Sigmoid colon (tissue), 7 donors: ENCODE data around the gene TMEM37. TPM values are rescaled to one million over a fixed set of nuclear protein-coding genes. Genes with fewer than 3 reads are reported as not detected.

Experiments
- DNase-seq: peaks from one replicate; pipeline ENCODE4 v3.0.0-alpha.2; 2019
- H3K27ac ChIP-seq, 4 donors: fragments of 200-600 bp; sonication (generic); one replicate each; pipeline ENCODE4 v1.5.1; 2016 to 2019; ENCODE audit warnings: mild to moderate bottlenecking in 1 of 4
- H3K27me3 ChIP-seq, 3 donors: fragments of 200-600 bp; sonication (generic); one replicate each; pipeline ENCODE4 v1.5.1; 2019; ENCODE audit warnings: mild to moderate bottlenecking in 1 of 3
- H3K36me3 ChIP-seq, 4 donors: fragments of 200-600 bp; sonication (generic); one replicate each; pipeline ENCODE4 v1.5.1; 2016 to 2019
- H3K4me1 ChIP-seq, 4 donors: fragments of 200-600 bp; sonication (generic); one replicate each; pipeline ENCODE4 v1.5.1; 2017 to 2019
- H3K4me3 ChIP-seq, 4 donors: fragments of 200-600 bp; sonication (generic); one replicate each; pipeline ENCODE4 v1.5.1; 2017 to 2019; ENCODE audit warnings: mild to moderate bottlenecking in 2 of 4, moderate library complexity in 1 of 4
- H3K9me3 ChIP-seq, 4 donors: fragments of 200-600 bp in 3 of 4; sonication (generic) in 3 of 4; one replicate each; pipeline versions ENCODE4 v1.5.1 to v1.6.1; 2013 to 2019
- CTCF ChIP-seq, 4 experiments: fragments of 450-650 bp in 3 of 4; fragments of 200-600 bp in 1 of 4; IDR thresholded peaks; one replicate each; pipeline ENCODE4 v1.5.1; 2016 to 2019; ENCODE audit warnings: antibody characterized with exemption in 4 of 4, mild to moderate bottlenecking in 3 of 4, moderate library complexity in 2 of 4
- EP300 ChIP-seq, 4 donors: sonication (generic); formaldehyde crosslinking; IDR thresholded peaks; one replicate each; pipeline ENCODE4 v1.6.1; 2017; ENCODE audit warnings: antibody characterized with exemption in 4 of 4
- POLR2A ChIP-seq, 2 donors: fragments of 450-650 bp; IDR thresholded peaks; one replicate each; pipeline ENCODE4 v1.6.1; 2016; ENCODE audit warnings: antibody characterized with exemption in 2 of 2, mild to moderate bottlenecking in 2 of 2, moderate library complexity in 2 of 2
- POLR2AphosphoS5 ChIP-seq, 4 donors: sonication (generic); formaldehyde crosslinking; IDR thresholded peaks; one replicate each; pipeline ENCODE4 v1.6.1; 2017; ENCODE audit warnings: antibody characterized with exemption in 4 of 4
- WGBS, 2 donors: extraction: QIAGEN DNeasy Blood & Tissue Kit; methylation state at CpG; one replicate each; pipeline ENCODE4 v1.1.7; 2013; 5-methylcytosine and 5-hydroxymethylcytosine counted together
- intact Hi-C: fragments of 100-400 bp; cut with DNase I; formaldehyde crosslinking; loops from one replicate; pipeline ENCODE4 v1.15.1; 2023
- polyA plus RNA-seq, 3 donors: library from polyadenylated mRNA; stranded (reverse); fragments of 200-250 nt; gene quantifications; one replicate each; pipeline ENCODE4 v1.2.3, GENCODE V29; 2013
- total RNA-seq, 4 donors: library from RNA; depleted of rRNA; stranded (reverse); fragments of >200 nt; gene quantifications; one replicate each; pipeline ENCODE4 v1.1.0, GENCODE V29; 2016
- donor health status: healthy with polysubstance abuse.
- donor health status: Bipolar disorder and iron deficiency.
- donor health status: healthy.

Gene TMEM37
- total and polyA plus RNA-seq, 7 donors: 0.55 to 96.9 (median 6.1) TPM

GRCh38 chr2:119460076-119460475, 28.4 kb downstream of the TMEM37 start:
- Histone ChIP-seq H3K9me3 (no peaks in the 10 kb centered on the region), H3K27ac (no peak overlapping the region), H3K4me1 (no peaks in the 10 kb centered on the region), H3K36me3 (no peaks in the 10 kb centered on the region), H3K4me3 (no peak overlapping the region), H3K27me3 (no peaks in the 10 kb centered on the region)
- WGBS, 2 donors: 77 to 85% methylated on average over 2 of the region's 2 CpGs
- intact Hi-C loops: no loop called here
- no peak for DNase-seq
- TF ChIP-seq POLR2A (IDR thresholded peaks at IDR 0.05) (no peak), POLR2AphosphoS5 (IDR thresholded peaks at IDR 0.05) (no peak), EP300 (IDR thresholded peaks at IDR 0.05) (no peak), CTCF (IDR thresholded peaks at IDR 0.05) (no peak)

GRCh38 chr2:119461811-119462210, 30.2 kb downstream of the TMEM37 start:
- DNase-seq: peak; percentile 41
- Histone ChIP-seq H3K4me3 (no peak overlapping the region), H3K9me3 (no peaks in the 10 kb centered on the region), H3K36me3 (no peaks in the 10 kb centered on the region), H3K27ac (no peak overlapping the region), H3K27me3 (no peaks in the 10 kb centered on the region), H3K4me1 (no peaks in the 10 kb centered on the region)
- WGBS, 2 donors: 92% methylated on average over 5 of the region's 5 CpGs
- TF ChIP-seq POLR2A (IDR thresholded peaks at IDR 0.05) (no peak), CTCF (IDR thresholded peaks at IDR 0.05) (no peak), EP300 (IDR thresholded peaks at IDR 0.05) (no peak)
- intact Hi-C loops: no loop called here

- DNase-seq: peak; percentile 38
Measured at GRCh38 chr2:119462574-119462973, 30.9 kb downstream of the TMEM37 start.

GRCh38 chr2:119463136-119463535, 31.5 kb downstream of the TMEM37 start:
- Histone ChIP-seq H3K9me3 (no peaks in the 10 kb centered on the region), H3K27ac (no peak overlapping the region), H3K27me3 (no peaks in the 10 kb centered on the region), H3K36me3 (no peaks in the 10 kb centered on the region), H3K4me1 (no peaks in the 10 kb centered on the region), H3K4me3 (no peak overlapping the region)
- intact Hi-C loops: no loop called here
- 62 to 91% methylated on average over 4 of the region's 4 CpGs for WGBS, 2 donors
- TF ChIP-seq EP300 (IDR thresholded peaks at IDR 0.05): no peak
- TF ChIP-seq POLR2A (IDR thresholded peaks at IDR 0.05): no peak
- no peak for TF ChIP-seq POLR2AphosphoS5 (IDR thresholded peaks at IDR 0.05)
- no peak for TF ChIP-seq CTCF (IDR thresholded peaks at IDR 0.05)
- DNase-seq: peak; percentile 8

More at GRCh38 chr2:119462574-119462973, 30.9 kb downstream of the TMEM37 start:
- no peak overlapping the region for H3K27ac ChIP-seq
- no peak for TF ChIP-seq POLR2AphosphoS5 (IDR thresholded peaks at IDR 0.05)
- no peak for TF ChIP-seq CTCF (IDR thresholded peaks at IDR 0.05)
- TF ChIP-seq EP300 (IDR thresholded peaks at IDR 0.05): no peak
- TF ChIP-seq POLR2A (IDR thresholded peaks at IDR 0.05): no peak
- H3K4me1 ChIP-seq: no peaks in the 10 kb centered on the region
- H3K36me3 ChIP-seq: no peaks in the 10 kb centered on the region
- intact Hi-C loops: no loop called here
- WGBS, 2 donors: 92 to 98% methylated on average over 7 of the region's 7 CpGs
- no peaks in the 10 kb centered on the region for H3K9me3 ChIP-seq
- H3K4me3 ChIP-seq: no peak overlapping the region
- H3K27me3 ChIP-seq: no peaks in the 10 kb centered on the region

GRCh38 chr2:119463990-119464389, 32.3 kb downstream of the TMEM37 start:
- intact Hi-C loops: no loop called here
- Histone ChIP-seq H3K27me3 (no peaks in the 10 kb centered on the region), H3K4me3 (no peak overlapping the region), H3K27ac (no peak overlapping the region), H3K4me1 (no peaks in the 10 kb centered on the region), H3K36me3 (no peaks in the 10 kb centered on the region), H3K9me3 (no peaks in the 10 kb centered on the region)
- TF ChIP-seq POLR2A (IDR thresholded peaks at IDR 0.05): no peak
- WGBS, 2 donors: 93 to 95% methylated on average over 9 of the region's 9 CpGs
- peak; percentile 32 for DNase-seq
